HG02642 (cell line): Measurements from ENCODE around the gene PATE3.

Experiments used
- ATAC-seq: cut with Tn5 transposase; IDR thresholded peaks from one replicate; pipeline ENCODE4 v1.9.1; 2021; ENCODE audit warnings: mild to moderate bottlenecking; ENCODE audit not compliant: unreplicated experiment, poor library complexity

PATE3 gene

DNA sequence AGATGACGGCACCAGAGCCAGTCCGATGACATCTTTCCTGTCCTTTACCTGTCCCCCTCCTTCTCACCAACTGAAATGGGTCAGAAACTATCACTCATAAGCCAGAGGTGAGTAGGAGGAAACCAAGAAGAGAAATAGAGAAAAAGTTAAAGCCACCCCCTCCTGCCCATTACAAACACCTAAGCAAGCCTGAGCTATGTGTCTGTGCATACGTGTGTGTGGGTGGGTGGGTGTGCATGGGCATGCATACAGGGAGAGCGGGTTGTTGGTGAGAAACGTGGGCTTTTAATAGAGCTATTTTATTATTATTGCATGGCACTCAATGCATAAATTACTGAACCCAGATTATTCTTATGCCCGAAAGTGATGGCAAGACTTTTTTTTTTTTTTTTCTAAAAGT lies 47.8 kb downstream of the PATE3 start:
- no peak for ATAC-seq
